Body of pancreas (tissue), 4 donors: Measurements from ENCODE around the gene PIGR.

Experiments used
- CTCF ChIP-seq, 7 experiments: fragments of 450-650 bp in 4 of 7; fragments of 200-600 bp in 3 of 7; sonication (generic) in 3 of 7; IDR thresholded peaks; one replicate each; pipeline ENCODE4 v1.5.1; 2016 to 2019; ENCODE audit warnings: antibody characterized with exemption in 7 of 7
- POLR2A ChIP-seq, 3 donors: fragments of 450-650 bp; IDR thresholded peaks; one replicate each; pipeline ENCODE4 v1.6.1; 2016; ENCODE audit warnings: antibody characterized with exemption in 3 of 3, mild to moderate bottlenecking in 2 of 3

- TF ChIP-seq CTCF (IDR thresholded peaks at IDR 0.05) (no peak), POLR2A (IDR thresholded peaks at IDR 0.05) (peak in 1 of 3 donors; percentile 21)
Observed at GRCh38 chr1:206946261-206946660, at the start of gene PIGR.
